Fibroblast of pulmonary artery (primary cell): ENCODE measurements around the gene SYVN1.

Experiments
- DNase-seq: peaks from one replicate; pipeline ENCODE4 v3.0.0-alpha.2; 2010; ENCODE audit warnings: low read depth
- H3K4me3 ChIP-seq: replicated peaks from 2 replicates; pipeline ENCODE4 v1.5.1; 2011; ENCODE audit warnings: low read depth, mild to moderate bottlenecking, control low read depth, low read length, moderate library complexity
- CTCF ChIP-seq: IDR thresholded peaks from 2 replicates; pipeline ENCODE4 v1.5.1; 2011; ENCODE audit warnings: mild to moderate bottlenecking, control low read depth, low read length, inconsistent platforms; ENCODE audit errors: missing control alignments

Gene SYVN1

GRCh38 chr11:65109231-65110198 is 24.8 kb downstream of the SYVN1 start:
- TF ChIP-seq CTCF: no peak
- no peak for DNase-seq
- H3K4me3 ChIP-seq: no peak overlapping the region

- no peak for TF ChIP-seq CTCF
- no peak for DNase-seq
- no peak overlapping the region for H3K4me3 ChIP-seq
Measured at GRCh38 chr11:65108469-65109123, 25.7 kb downstream of the SYVN1 start.

- TF ChIP-seq CTCF: no peak
- DNase-seq: no peak
- H3K4me3 ChIP-seq: no peak overlapping the region
Measured at GRCh38 chr11:65107751-65108468, 26.4 kb downstream of the SYVN1 start.

GRCh38 chr11:65107078-65107477 is 27.2 kb downstream of the SYVN1 start:
- H3K4me3 ChIP-seq: no peak overlapping the region
- no peak for DNase-seq
- TF ChIP-seq CTCF: no peak

- no peak for DNase-seq
- no peak overlapping the region for H3K4me3 ChIP-seq
- no peak for TF ChIP-seq CTCF
Measured at GRCh38 chr11:65104628-65105027, 29.7 kb downstream of the SYVN1 start.

- no peak for TF ChIP-seq CTCF
- no peak for DNase-seq
- no peak overlapping the region for H3K4me3 ChIP-seq
Measured at GRCh38 chr11:65103476-65103875, 30.8 kb downstream of the SYVN1 start.
